ENCODE results near the gene ADRA2C. TPM values are rescaled to one million over a fixed set of nuclear protein-coding genes. Genes with fewer than 3 reads are reported as not detected.

Gene ADRA2C
- total and polyA plus RNA-seq, 12 donors = 1.1 to 34.0 (median 5.3) TPM

DNA sequence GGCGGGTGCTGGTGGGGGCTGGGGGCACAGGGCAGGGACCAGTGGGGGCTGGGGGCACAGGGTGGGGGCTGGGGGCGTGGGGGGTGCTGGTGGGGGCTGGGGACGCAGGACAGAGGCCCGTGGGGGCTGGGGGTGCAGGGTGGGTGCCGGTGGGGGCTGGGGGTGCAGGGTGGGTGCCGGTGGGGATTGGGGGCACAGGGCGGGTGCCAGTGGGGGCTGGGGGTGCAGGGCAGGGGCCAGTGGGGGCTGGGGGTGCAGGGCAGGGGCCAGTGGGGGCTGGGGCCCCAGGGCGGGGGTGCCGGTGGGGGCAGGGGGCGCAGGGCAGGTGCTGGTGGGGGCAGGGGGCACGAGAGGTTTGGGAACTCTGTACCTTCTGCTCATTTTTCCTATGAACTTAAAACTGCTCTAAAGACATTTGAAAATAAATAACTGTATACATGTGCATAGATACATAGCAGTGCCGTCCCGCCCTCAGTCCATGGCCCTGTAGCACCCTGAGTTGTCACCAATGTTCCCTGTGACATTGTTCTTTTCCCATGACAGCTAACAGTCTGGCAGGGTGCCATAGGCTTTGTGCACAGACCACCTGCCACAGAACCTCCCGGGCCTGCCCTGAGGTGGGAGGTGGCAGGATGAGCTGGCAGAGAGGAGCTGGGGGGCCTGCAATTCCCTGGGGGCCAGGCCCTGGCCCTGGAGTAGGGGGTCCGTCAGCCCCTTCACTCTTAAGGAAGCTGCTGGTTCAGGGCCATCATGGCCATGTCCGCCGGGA lies 35.6 kb upstream of the ADRA2C start:
- H3K27me3 ChIP-seq = peaks cover 13% of the 10 kb centered on the region
- intact Hi-C loops (cut with DNase I) = no loop called here
- no peaks in the 10 kb centered on the region for H3K4me1 ChIP-seq (replicated peaks in 1 of 2)
- WGBS, 4 donors = 74 to 81% (median 75%) methylated on average over 7 to 17 of the region's 17 CpGs
- TF ChIP-seq POLR2A (IDR thresholded peaks at IDR 0.05) = no peak
- TF ChIP-seq, protein P1, sequence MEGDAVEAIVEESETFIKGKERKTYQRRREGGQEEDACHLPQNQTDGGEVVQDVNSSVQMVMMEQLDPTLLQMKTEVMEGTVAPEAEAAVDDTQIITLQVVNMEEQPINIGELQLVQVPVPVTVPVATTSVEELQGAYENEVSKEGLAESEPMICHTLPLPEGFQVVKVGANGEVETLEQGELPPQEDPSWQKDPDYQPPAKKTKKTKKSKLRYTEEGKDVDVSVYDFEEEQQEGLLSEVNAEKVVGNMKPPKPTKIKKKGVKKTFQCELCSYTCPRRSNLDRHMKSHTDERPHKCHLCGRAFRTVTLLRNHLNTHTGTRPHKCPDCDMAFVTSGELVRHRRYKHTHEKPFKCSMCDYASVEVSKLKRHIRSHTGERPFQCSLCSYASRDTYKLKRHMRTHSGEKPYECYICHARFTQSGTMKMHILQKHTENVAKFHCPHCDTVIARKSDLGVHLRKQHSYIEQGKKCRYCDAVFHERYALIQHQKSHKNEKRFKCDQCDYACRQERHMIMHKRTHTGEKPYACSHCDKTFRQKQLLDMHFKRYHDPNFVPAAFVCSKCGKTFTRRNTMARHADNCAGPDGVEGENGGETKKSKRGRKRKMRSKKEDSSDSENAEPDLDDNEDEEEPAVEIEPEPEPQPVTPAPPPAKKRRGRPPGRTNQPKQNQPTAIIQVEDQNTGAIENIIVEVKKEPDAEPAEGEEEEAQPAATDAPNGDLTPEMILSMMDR (IDR thresholded peaks at IDR 0.05) = no peak
- no peaks in the 10 kb centered on the region for H3K36me3 ChIP-seq (replicated peaks in 1 of 2)
- no peak overlapping the region for H3K27ac ChIP-seq
- H3K4me3 ChIP-seq = no peak overlapping the region
- DNase-seq = no peak
- no peaks in the 10 kb centered on the region for H3K9me3 ChIP-seq (replicated peaks in 1 of 3)

- H3K27me3 ChIP-seq = peaks cover 13% of the 10 kb centered on the region
- 79 to 85% (median 81%) methylated on average over 18 to 31 of the region's 31 CpGs for WGBS, 4 donors
Measured at GRCh38 chr4:3732076-3733028, 33.8 kb upstream of the ADRA2C start.

DNA sequence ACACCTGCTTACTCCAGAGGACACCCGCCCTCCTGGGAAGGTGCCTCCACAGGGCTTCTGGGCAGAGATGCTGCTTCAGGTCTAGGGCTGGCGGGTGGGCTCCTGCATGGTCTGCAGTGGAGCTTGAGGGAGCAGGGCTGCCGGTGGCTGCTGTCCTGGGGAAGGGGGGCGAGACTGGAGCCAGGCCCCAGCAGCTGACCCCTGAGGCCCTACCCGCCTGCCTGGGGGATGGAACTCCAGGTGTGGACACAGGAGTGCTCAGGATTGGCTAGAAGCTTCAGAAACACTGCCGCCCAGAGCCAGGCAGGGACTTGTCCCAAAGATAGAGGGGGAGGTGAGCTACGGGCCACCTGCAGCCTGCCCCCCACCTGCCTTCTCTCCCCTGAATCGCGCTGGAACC lies 33.0 kb upstream of the ADRA2C start:
- no peak overlapping the region for H3K4me3 ChIP-seq
- peaks cover 11% of the 10 kb centered on the region for H3K27me3 ChIP-seq
- no peak for DNase-seq
- intact Hi-C loops (cut with DNase I) = no loop called here
- H3K36me3 ChIP-seq (replicated peaks in 1 of 2) = no peaks in the 10 kb centered on the region
- no peaks in the 10 kb centered on the region for H3K9me3 ChIP-seq (replicated peaks in 1 of 3)
- H3K27ac ChIP-seq = no peak overlapping the region
- WGBS, 4 donors = 60 to 73% (median 64%) methylated on average over 4 to 9 of the region's 9 CpGs
- no peak for TF ChIP-seq POLR2A (IDR thresholded peaks at IDR 0.05)
- TF ChIP-seq, protein P1 (IDR thresholded peaks at IDR 0.05) = no peak
- H3K4me1 ChIP-seq (replicated peaks in 1 of 2) = no peaks in the 10 kb centered on the region

More at GRCh38 chr4:3732076-3733028, 33.8 kb upstream of the ADRA2C start:
- TF ChIP-seq, protein P1 (IDR thresholded peaks at IDR 0.05) = no peak
- no peak for TF ChIP-seq POLR2A (IDR thresholded peaks at IDR 0.05)
- intact Hi-C loops (cut with DNase I) = no loop called here
- Histone ChIP-seq H3K9me3 (replicated peaks in 1 of 3) (no peaks in the 10 kb centered on the region), H3K4me1 (replicated peaks in 1 of 2) (no peaks in the 10 kb centered on the region), H3K27ac (no peak overlapping the region), H3K36me3 (replicated peaks in 1 of 2) (no peaks in the 10 kb centered on the region), H3K4me3 (no peak overlapping the region)
- no peak for DNase-seq

GRCh38 chr4:3735196-3735595 lies 31.0 kb upstream of the ADRA2C start:
- H3K4me3 ChIP-seq = no peak overlapping the region
- no peak overlapping the region for H3K27ac ChIP-seq
- intact Hi-C loops (cut with DNase I) = no loop called here
- H3K9me3 ChIP-seq (replicated peaks in 1 of 3) = no peaks in the 10 kb centered on the region
- no peaks in the 10 kb centered on the region for H3K36me3 ChIP-seq (replicated peaks in 1 of 2)
- no peaks in the 10 kb centered on the region for H3K27me3 ChIP-seq
- H3K4me1 ChIP-seq (replicated peaks in 1 of 2) = no peaks in the 10 kb centered on the region
- TF ChIP-seq, protein P1 (IDR thresholded peaks at IDR 0.05) = no peak
- TF ChIP-seq POLR2A (IDR thresholded peaks at IDR 0.05) = no peak
- no peak for DNase-seq
- 79 to 94% (median 90%) methylated on average over 14 of the region's 14 CpGs; no CpG with 5 or more reads in 1 of the 4 donors for WGBS, 4 donors

All from adrenal gland (tissue), 12 donors.